ENCODE results near the gene PRR30.

GRCh38 chr2:27117995-27118524, 21.1 kb downstream of the PRR30 start:
- TF ChIP-seq CTCF (IDR thresholded peaks at IDR 0.05; ENCODE audit: insufficient read depth, low read length) (no peak), SPI1 (IDR thresholded peaks at IDR 0.05; ENCODE audit: borderline replicate concordance, low read depth) (no peak), GABPA (IDR thresholded peaks at IDR 0.05; ENCODE audit: low read depth) (no peak), POLR2AphosphoS5 (IDR thresholded peaks at IDR 0.05; ENCODE audit: low read depth) (no peak), REST (IDR thresholded peaks at IDR 0.05; ENCODE audit: insufficient replicate concordance, low read depth) (no peak)

Measured in HL-60 (cell line).